GM12878 (cell line): ENCODE results near the gene TMPRSS7. TPM values are rescaled to one million over a fixed set of nuclear protein-coding genes. Genes with fewer than 3 reads are reported as not detected.
A peak's percentile ranks its signal among the peaks of the same experiment; 100 is the strongest.

ENCODE experiments used
- ATAC-seq: fragments of 200-7000 bp; cut with Tn5 transposase; 3 replicates; pipeline ENCODE4 v1.9.1; 2020; ENCODE audit warnings: mild to moderate bottlenecking, moderate library complexity
- BruUV-seq: library from RNA; stranded (reverse); fragments of 400-500 nt; replicated peaks from 2 replicates; lab custom pipeline; 2021; lab: Mats Ljungman, UMichigan
- CTCF ChIA-PET: fragments of 300-600 bp; sonication (Branson Sonifier 250); formaldehyde crosslinking; extraction: SDS; loops from one replicate; lab custom pipeline; 2021; ENCODE audit warnings: inconsistent platforms; lab: Yijun Ruan, JAX
- POLR2A ChIA-PET: fragments of 350-600 bp; formaldehyde crosslinking; extraction: SDS; loops from one replicate; lab custom pipeline; 2021; ENCODE audit warnings: inconsistent platforms; lab: Charles Lee
- RAD21 ChIA-PET: fragments of 300-600 bp; sonication (Branson Sonifier 250); formaldehyde crosslinking; loops from one replicate; lab custom pipeline; 2023; ENCODE audit warnings: antibody characterized with exemption; ENCODE audit not compliant: unreplicated experiment; lab: Charles Lee
- SMC1A ChIA-PET: fragments of 300-600 bp; sonication (Branson Sonifier 250); formaldehyde crosslinking; loops from one replicate; lab custom pipeline; 2023; ENCODE audit not compliant: unreplicated experiment, uncharacterized antibody; lab: Charles Lee
- DNase-seq: peaks from one replicate; pipeline ENCODE4 v3.0.0-alpha.2; 2011; ENCODE audit warnings: low read depth, low spot score
- FAIRE-seq: peaks from 3 replicates; lab custom pipeline; 2011; peaks lifted over from hg19 to GRCh38; lab: Jason Lieb, UNC
- H2AFZ ChIP-seq: 2 replicates; pipeline ENCODE4 v1.6.0; 2011; ENCODE audit warnings: low read depth, low read length, control low read depth; ENCODE audit not compliant: control insufficient read depth
- H3K27ac ChIP-seq: 2 replicates; pipeline ENCODE4 v1.5.1; 2011; ENCODE audit warnings: control low read depth; ENCODE audit not compliant: control insufficient read depth, insufficient read depth
- H3K27me3 ChIP-seq, 2 experiments: replicated peaks in 1 of 2; 2 replicates each; pipeline versions ENCODE4 v1.6.0 to v1.6.1; 2011; ENCODE audit warnings: low read length in 1 of 2; ENCODE audit not compliant: control insufficient read depth in 2 of 2, insufficient read depth in 2 of 2
- H3K36me3 ChIP-seq, 2 experiments: 2 replicates each; pipeline ENCODE4 v1.5.1; 2011; ENCODE audit warnings: low read length in 1 of 2; ENCODE audit not compliant: control insufficient read depth in 2 of 2, insufficient read depth in 2 of 2
- H3K4me1 ChIP-seq: 2 replicates; pipeline ENCODE4 v1.6.1; 2011; ENCODE audit warnings: mild to moderate bottlenecking, low read length, moderate library complexity, mixed read lengths; ENCODE audit not compliant: control insufficient read depth, insufficient read depth
- H3K4me2 ChIP-seq: 2 replicates; pipeline ENCODE4 v1.6.0; 2011; ENCODE audit warnings: control low read depth; ENCODE audit not compliant: control insufficient read depth, insufficient read depth
- H3K4me3 ChIP-seq: fragments of 200-600 bp; sonication (generic); 2 replicates; pipeline ENCODE4 v1.5.1; 2016
- H3K79me2 ChIP-seq: 2 replicates; pipeline ENCODE4 v1.6.0; 2011; ENCODE audit warnings: low read length; ENCODE audit not compliant: control insufficient read depth, insufficient read depth
- H3K9ac ChIP-seq: 2 replicates; pipeline ENCODE4 v1.8.0; 2011; ENCODE audit warnings: low read length, control low read depth, mixed read lengths; ENCODE audit not compliant: control insufficient read depth, insufficient read depth
- H3K9me3 ChIP-seq: replicated peaks from 3 replicates; pipeline ENCODE4 v1.5.1; 2011; ENCODE audit warnings: mild to moderate bottlenecking, low read length; ENCODE audit not compliant: control insufficient read depth, insufficient read depth
- H4K20me1 ChIP-seq: 2 replicates; pipeline ENCODE4 v1.6.0; 2011; ENCODE audit not compliant: control insufficient read depth, insufficient read depth
- ELK1 ChIP-seq: IDR thresholded peaks from 2 replicates; pipeline ENCODE4 v1.6.1; 2012; ENCODE audit warnings: low read depth, low read length, improper control_type of control experiment
- ETV6 ChIP-seq, 2 experiments: fragments of 450-650 bp in 1 of 2; IDR thresholded peaks in 1 of 2; conservative IDR thresholded peaks in 1 of 2; 2 replicates each; pipeline ENCODE4 v1.6.1; 2014; ENCODE audit warnings: antibody characterized with exemption in 1 of 2, borderline replicate concordance in 1 of 2, low read depth in 1 of 2, mild to moderate bottlenecking in 1 of 2, moderate library complexity in 1 of 2
- FOS ChIP-seq: IDR thresholded peaks from 3 replicates; pipeline ENCODE4 v1.6.1; 2011; ENCODE audit warnings: borderline replicate concordance; ENCODE audit not compliant: insufficient read length; ENCODE audit errors: extremely low read depth
- LARP7 ChIP-seq: fragments of 450-650 bp; IDR thresholded peaks from 2 replicates; pipeline ENCODE4 v1.6.1; 2017; ENCODE audit warnings: mild to moderate bottlenecking
- PML ChIP-seq: IDR thresholded peaks from 2 replicates; pipeline ENCODE4 v1.6.1; 2012; ENCODE audit warnings: low read length, inconsistent platforms
- POLR2AphosphoS2 ChIP-seq: IDR thresholded peaks from 2 replicates; pipeline ENCODE4 v1.6.1; 2011; ENCODE audit warnings: low read depth, mild to moderate bottlenecking, low read length, improper control_type of control experiment, moderate library complexity
- SIN3A ChIP-seq: IDR thresholded peaks from 2 replicates; pipeline ENCODE4 v1.6.1; 2012; ENCODE audit warnings: low read depth, low read length, improper control_type of control experiment
- SUPT20H ChIP-seq: IDR thresholded peaks from 2 replicates; pipeline ENCODE4 v1.6.1; 2011; ENCODE audit warnings: low read depth, mild to moderate bottlenecking, low read length, moderate library complexity, borderline replicate concordance; ENCODE audit not compliant: control insufficient read depth
- TCF3 ChIP-seq: IDR thresholded peaks from 2 replicates; pipeline ENCODE4 v1.6.1; 2012; ENCODE audit warnings: low read depth, mild to moderate bottlenecking, low read length, borderline replicate concordance; ENCODE audit not compliant: insufficient read depth
- ZNF207 ChIP-seq: fragments of 450-650 bp; IDR thresholded peaks from 2 replicates; pipeline ENCODE4 v1.6.1; 2014; ENCODE audit warnings: antibody characterized with exemption, mild to moderate bottlenecking, borderline replicate concordance
- ZNF687 ChIP-seq: fragments of 450-650 bp; IDR thresholded peaks from 2 replicates; pipeline ENCODE4 v1.6.1; 2017; ENCODE audit warnings: mild to moderate bottlenecking, moderate library complexity
- WGBS: methylation state at CpG from one replicate; pipeline ENCODE4 v1.1.6; 2016; ENCODE audit warnings: low lambda C conversion rate; ENCODE audit not compliant: insufficient replicate concordance, insufficient coverage; ENCODE audit errors: missing lambda C conversion rate; 5-methylcytosine and 5-hydroxymethylcytosine counted together
- in situ Hi-C: fragments of 300-500 bp; cut with MboI; formaldehyde crosslinking; loops from 9 replicates; pipeline ENCODE4 v1.14.3; 2018; ENCODE audit warnings: mixed read lengths
- intact Hi-C: fragments of 100-400 bp; cut with micrococcal nuclease; formaldehyde crosslinking; loops from one replicate; pipeline ENCODE4 v1.14.2; 2022; ENCODE audit not compliant: unreplicated experiment
- polyA plus RNA-seq, 11 experiments: library from polyadenylated mRNA; depleted of rRNA in 4 of 11; unstranded in 6 of 11; stranded (reverse) in 5 of 11; fragments of >200 nt; fragmentation: Nextera tagmentation in 4 of 11; fragmentation: Illumina TruSeq in 1 of 11; extraction: Ambion mirVana in 4 of 11; extraction: Trizol in 1 of 11; gene quantifications; 1 replicate in 1 of 11; 2 replicates in 10 of 11; pipeline versions ENCODE4 v1.2.1 to v1.2.3, GENCODE V29; 2011 to 2016; ENCODE audit warnings: inconsistent platforms in 2 of 11, missing spikeins in 2 of 11, low read depth in 1 of 11
- total RNA-seq, 4 experiments: library from RNA; depleted of rRNA in 3 of 4; stranded (reverse); fragments of >200 nt in 3 of 4; fragmentation: Illumina TruSeq in 1 of 4; extraction: Trizol in 1 of 4; gene quantifications; 2 replicates each; pipeline versions ENCODE4 v1.2.1 to v1.2.3, GENCODE V29; 2013 to 2021
- TF ChIP-seq, protein P1 (sequence below): fragments of 450-650 bp; formaldehyde crosslinking; IDR thresholded peaks from 2 replicates; pipeline ENCODE4 v1.4.0; 2020; ENCODE audit warnings: mild to moderate bottlenecking, moderate library complexity

The TMPRSS7 gene
- total and polyA plus RNA-seq, 10 of the 15 experiments (the other 5 are each of a cell fraction or from before 2014, with no cell fraction given): 0.03 TPM; not detected in 9

DNA sequence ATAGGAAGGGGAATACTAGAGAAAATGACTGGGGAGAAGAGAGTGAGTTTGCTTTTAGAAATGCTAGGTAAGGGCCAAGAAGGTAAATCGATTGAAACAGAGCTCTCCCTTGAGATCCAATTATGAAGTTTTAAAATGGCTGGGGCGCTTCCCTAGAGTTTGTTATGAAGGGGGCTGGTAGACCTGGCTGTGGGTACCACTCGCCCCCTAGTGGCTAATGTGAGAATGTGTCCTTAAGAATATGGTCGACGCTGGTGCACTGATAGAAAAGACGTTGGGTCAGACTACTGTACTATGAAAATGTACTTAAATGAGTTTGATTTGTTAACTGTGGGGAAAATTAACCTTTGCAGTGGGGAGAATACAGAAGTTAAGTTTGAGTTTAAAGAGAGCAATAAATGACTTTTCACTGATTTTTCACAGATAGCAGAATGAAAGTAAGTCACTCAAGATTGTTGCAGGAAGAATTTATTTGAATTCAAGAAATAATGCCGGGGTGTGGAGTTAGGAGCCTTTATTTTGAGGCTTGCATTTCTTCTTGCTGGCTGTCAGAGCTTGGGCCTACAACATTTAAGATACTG lies 9.2 kb downstream of the TMPRSS7 start:
- peak overlapping the region; percentile 10; the same call in 1 of the 2 replicates for H2AFZ ChIP-seq
- no peak for TF ChIP-seq LARP7
- no peak for TF ChIP-seq SIN3A
- no peak for TF ChIP-seq ELK1
- no peak for TF ChIP-seq ZNF687
- TF ChIP-seq TCF3: no peak
- no peak for TF ChIP-seq SUPT20H
- TF ChIP-seq POLR2AphosphoS2: no peak
- TF ChIP-seq FOS: no peak
- no peak for TF ChIP-seq ZNF207
- TF ChIP-seq PML: no peak
- TF ChIP-seq, protein P1, sequence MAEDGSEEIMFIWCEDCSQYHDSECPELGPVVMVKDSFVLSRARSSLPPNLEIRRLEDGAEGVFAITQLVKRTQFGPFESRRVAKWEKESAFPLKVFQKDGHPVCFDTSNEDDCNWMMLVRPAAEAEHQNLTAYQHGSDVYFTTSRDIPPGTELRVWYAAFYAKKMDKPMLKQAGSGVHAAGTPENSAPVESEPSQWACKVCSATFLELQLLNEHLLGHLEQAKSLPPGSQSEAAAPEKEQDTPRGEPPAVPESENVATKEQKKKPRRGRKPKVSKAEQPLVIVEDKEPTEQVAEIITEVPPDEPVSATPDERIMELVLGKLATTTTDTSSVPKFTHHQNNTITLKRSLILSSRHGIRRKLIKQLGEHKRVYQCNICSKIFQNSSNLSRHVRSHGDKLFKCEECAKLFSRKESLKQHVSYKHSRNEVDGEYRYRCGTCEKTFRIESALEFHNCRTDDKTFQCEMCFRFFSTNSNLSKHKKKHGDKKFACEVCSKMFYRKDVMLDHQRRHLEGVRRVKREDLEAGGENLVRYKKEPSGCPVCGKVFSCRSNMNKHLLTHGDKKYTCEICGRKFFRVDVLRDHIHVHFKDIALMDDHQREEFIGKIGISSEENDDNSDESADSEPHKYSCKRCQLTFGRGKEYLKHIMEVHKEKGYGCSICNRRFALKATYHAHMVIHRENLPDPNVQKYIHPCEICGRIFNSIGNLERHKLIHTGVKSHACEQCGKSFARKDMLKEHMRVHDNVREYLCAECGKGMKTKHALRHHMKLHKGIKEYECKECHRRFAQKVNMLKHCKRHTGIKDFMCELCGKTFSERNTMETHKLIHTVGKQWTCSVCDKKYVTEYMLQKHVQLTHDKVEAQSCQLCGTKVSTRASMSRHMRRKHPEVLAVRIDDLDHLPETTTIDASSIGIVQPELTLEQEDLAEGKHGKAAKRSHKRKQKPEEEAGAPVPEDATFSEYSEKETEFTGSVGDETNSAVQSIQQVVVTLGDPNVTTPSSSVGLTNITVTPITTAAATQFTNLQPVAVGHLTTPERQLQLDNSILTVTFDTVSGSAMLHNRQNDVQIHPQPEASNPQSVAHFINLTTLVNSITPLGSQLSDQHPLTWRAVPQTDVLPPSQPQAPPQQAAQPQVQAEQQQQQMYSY (CRISPR knock-in tag): no peak
- no peak for TF ChIP-seq ETV6 (conservative IDR thresholded peaks at IDR 0.05 in 1 of 2, IDR thresholded peaks at IDR 0.05 in 1 of 2; ENCODE audit: borderline replicate concordance in 1 of 2, low read depth in 1 of 2)

More for the DNA sequence above, 9.2 kb downstream of the TMPRSS7 start:
- WGBS: under 1% methylated on average over 7 of the region's 7 CpGs
- Histone ChIP-seq H3K4me1 (no peaks in the 10 kb centered on the region), H3K79me2 (no peaks in the 10 kb centered on the region), H3K36me3 (no peaks in the 10 kb centered on the region), H3K9ac (no peak overlapping the region), H3K9me3 (no peaks in the 10 kb centered on the region), H4K20me1 (no peaks in the 10 kb centered on the region), H3K4me2 (no peak overlapping the region; the same call in 1 of the 2 replicates), H3K27ac (no peak overlapping the region), H3K4me3 (no peak overlapping the region), H3K27me3 (peaks cover 0 to 6% of the 10 kb centered on the region in 2 experiments; a peak in 1 of 4 replicates)
- ChIA-PET SMC1A (interaction anchor here (0.7 to 5.7 kb wide), 14 partner anchors 8 to 329 kb away, joined by 3 to 48 read pairs (median 5); no protein-coding TSS in a partner anchor), POLR2A (no interaction called here), RAD21 (interaction anchor here (0.6 to 3.0 kb wide), 15 partner anchors 10 to 326 kb away, joined by 3 to 21 read pairs (median 4); partner anchors contain the start of gene ABHD10), CTCF (interaction anchor here (0.6 to 4.4 kb wide), 35 partner anchors 9 to 374 kb away, joined by 3 to 99 read pairs (median 5); partner anchors contain the start of genes ABHD10, TAGLN3 and TMPRSS7)
- DNase-seq: peak; percentile 8
- in situ Hi-C loops (no loop called here), intact Hi-C loops (loop anchor here (1.0 to 10.0 kb wide), 4 partner anchors 30 to 329 kb away; no protein-coding TSS in a partner anchor)
- BruUV-seq: no TSS peak
- peak; percentile 94 for FAIRE-seq
- ATAC-seq: peak; percentile 95
